HFF-Myc (cell line): ENCODE measurements around the gene MED15.

Experiments used
- DNase-seq: peaks from one replicate; pipeline ENCODE4 v3.0.0-alpha.2; 2011; ENCODE audit warnings: low read depth; ENCODE audit errors: extremely low read depth
- H3K4me3 ChIP-seq: replicated peaks from 2 replicates; pipeline ENCODE4 v1.5.1; 2011; ENCODE audit warnings: low read depth, mild to moderate bottlenecking, control low read depth, low read length
- CTCF ChIP-seq: IDR thresholded peaks from 2 replicates; pipeline ENCODE4 v1.5.1; 2012; ENCODE audit warnings: mild to moderate bottlenecking, low read depth, low read length, control low read depth; ENCODE audit errors: missing control alignments

The MED15 gene

GRCh38 chr22:20606041-20606783, 98.8 kb downstream of the MED15 start:
- DNase-seq, result no peak
- peak; percentile 77 for TF ChIP-seq CTCF
- H3K4me3 ChIP-seq, result no peak overlapping the region

- TF ChIP-seq CTCF, result no peak
- DNase-seq, result no peak
- H3K4me3 ChIP-seq, result no peak overlapping the region
Measured at GRCh38 chr22:20606784-20607128, 99.3 kb downstream of the MED15 start.

- no peak for DNase-seq
- H3K4me3 ChIP-seq, result no peak overlapping the region
- no peak for TF ChIP-seq CTCF
Measured at GRCh38 chr22:20607157-20607907, 99.9 kb downstream of the MED15 start.

- TF ChIP-seq CTCF, result no peak
- no peak for DNase-seq
- H3K4me3 ChIP-seq, result no peak overlapping the region
Measured at GRCh38 chr22:20610243-20610686, 102.9 kb downstream of the MED15 start.

GRCh38 chr22:20610757-20611156, 103.3 kb downstream of the MED15 start:
- no peak overlapping the region for H3K4me3 ChIP-seq
- no peak for DNase-seq
- no peak for TF ChIP-seq CTCF

GRCh38 chr22:20611418-20611817, 104.0 kb downstream of the MED15 start:
- no peak overlapping the region for H3K4me3 ChIP-seq
- no peak for TF ChIP-seq CTCF
- DNase-seq, result no peak
